Left colon (tissue), 2 donors: ENCODE measurements around the gene EEPD1. TPM values are rescaled to one million over a fixed set of nuclear protein-coding genes. Genes with fewer than 3 reads are reported as not detected.

Experiments
- ATAC-seq: fragments of 200-7000 bp; cut with Tn5 transposase; one replicate; pipeline ENCODE4 v1.9.1; 2020; ENCODE audit warnings: mild to moderate bottlenecking, moderate library complexity
- DNase-seq, 2 donors: peaks; one replicate each; pipeline ENCODE4 v3.0.0-alpha.2; 2020
- intact Hi-C, 2 donors: fragments of 100-400 bp; cut with DNase I in 1 of 2; cut with micrococcal nuclease in 1 of 2; formaldehyde crosslinking; loops; one replicate each; pipeline versions ENCODE4 v1.11.2 to v1.14.0; 2022; cut with DNase I, micrococcal nuclease
- total RNA-seq, 2 donors: library from RNA; stranded (reverse); fragmentation: NEBNext Ultra II Directional; extraction: Animal tissue kit (Norgen Biotek cat#: 25700); gene quantifications; one replicate each; pipeline ENCODE4 v1.2.1, GENCODE V29; 2021
- donor health status: DM: no; HTN: no; CAD: no.
- donor health status: DM: yes; HTN: yes; CAD: no.

The EEPD1 gene
- total RNA-seq, 2 donors from 2014 or later = 10.2 to 13.4 TPM

DNA sequence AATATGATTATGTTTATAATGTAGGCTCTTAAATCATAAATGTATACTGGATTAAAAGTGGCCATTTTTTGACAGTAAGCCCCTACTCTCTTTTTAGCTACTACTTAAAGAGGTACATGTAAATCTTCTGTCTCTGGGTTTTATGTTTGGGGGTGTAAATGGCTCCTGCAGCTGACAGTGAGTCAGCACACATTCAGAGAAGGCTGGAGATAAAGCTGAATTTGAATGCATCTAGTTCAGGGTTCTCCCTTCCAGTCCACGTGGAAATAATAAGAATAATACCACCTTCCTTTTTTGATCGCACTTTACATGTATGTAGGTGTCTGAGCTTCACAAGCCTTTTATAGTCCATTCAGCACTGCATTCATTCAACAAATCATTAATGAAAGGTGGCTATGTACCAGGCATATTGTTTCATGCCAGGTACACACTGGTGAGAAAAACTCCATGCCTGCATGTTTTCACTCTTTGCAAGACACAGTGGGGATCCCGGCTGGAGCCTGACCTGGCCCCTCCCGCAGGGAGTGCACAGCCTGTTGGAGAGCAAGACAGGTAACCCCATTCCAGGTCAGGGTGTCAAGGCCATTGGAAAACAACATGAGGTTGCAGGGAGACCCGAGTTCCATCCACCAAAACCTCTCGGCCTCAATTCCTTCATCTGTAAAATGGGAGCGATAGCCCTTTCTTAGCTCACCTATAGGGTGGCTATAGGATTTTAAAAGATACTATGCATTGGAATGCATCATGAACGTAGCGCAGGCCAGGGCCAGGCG, 129.1 kb downstream of the EEPD1 start:
- DNase-seq (no peak), ATAC-seq (no peak)
- intact Hi-C loops = no loop called here

DNA sequence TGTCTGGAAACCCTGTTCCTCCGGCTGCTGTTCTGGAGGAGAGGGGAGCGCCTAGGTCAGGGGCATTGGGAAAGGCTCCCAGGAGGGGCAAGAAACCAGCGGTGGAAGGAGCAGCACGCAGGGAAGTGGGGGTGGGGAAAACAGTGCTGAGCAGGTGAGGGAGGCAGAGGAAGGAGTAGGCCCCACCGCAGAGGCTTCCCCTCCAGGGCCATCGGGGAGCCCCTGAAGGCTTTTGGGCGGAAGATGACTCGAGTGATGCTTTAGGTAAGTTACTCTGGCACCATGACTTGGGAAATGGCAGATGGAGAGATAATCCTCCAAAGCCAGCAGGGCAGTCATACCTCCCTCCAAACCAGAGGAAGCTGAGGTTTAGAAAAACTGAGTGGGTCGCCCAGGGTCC, 130.1 kb downstream of the EEPD1 start:
- DNase-seq (no peak), ATAC-seq (no peak)
- intact Hi-C loops = no loop called here

DNA sequence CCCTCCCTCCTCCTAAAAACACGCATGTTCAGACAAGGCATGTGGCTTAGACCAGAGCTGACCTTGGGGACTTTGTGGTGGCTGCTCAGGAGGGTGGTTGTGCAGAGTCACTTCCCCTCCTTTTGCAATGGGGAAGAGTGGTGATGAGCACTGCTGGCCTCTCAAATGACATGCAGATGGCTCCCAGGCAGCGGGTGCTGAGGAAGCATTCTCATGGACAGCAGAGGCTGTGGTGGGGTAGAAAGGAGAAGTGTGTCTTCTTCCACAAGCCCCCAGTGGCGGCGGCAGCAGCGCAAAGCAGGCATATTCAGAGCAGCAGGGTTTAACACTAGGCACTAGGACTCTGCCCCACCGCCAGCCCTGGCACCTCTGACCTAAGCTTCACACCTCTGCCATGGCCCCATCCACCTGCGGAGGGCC, 130.7 kb downstream of the EEPD1 start:
- peak; percentile 49 to 66 for DNase-seq
- intact Hi-C loops = no loop called here
- ATAC-seq = no peak

DNA sequence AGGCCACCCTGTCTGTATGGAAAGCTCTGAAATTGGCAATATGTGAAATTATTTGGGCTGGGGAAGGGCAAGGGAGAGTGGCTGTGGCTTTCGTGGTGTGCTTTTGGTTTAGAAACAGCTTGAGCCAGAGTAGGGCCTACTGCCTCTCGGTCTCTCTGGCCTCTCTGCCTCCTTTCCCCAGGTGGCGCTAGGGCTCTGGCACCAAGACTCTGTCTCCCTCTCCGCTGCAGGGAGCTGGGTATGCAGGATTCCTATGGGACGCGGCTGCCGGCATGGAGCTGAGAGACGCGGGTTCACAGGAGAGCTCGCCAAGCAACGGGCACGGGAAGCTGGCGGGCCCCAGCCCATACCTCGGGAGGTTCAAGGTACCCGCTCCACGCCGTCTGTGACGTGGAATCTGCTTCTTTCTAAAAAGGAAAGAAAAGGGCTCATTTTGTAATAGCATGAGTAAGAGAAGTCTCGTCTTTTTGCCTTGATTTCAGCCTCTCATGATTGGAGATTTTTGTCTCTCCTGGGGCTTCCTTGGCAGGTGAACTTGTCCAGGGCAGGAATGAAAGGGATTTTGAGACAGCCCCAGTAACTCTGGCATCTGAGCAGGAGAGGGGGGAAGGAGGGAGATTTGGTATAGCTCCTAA, 131.5 kb downstream of the EEPD1 start:
- no peak for DNase-seq
- no peak for ATAC-seq
- intact Hi-C loops = no loop called here

DNA sequence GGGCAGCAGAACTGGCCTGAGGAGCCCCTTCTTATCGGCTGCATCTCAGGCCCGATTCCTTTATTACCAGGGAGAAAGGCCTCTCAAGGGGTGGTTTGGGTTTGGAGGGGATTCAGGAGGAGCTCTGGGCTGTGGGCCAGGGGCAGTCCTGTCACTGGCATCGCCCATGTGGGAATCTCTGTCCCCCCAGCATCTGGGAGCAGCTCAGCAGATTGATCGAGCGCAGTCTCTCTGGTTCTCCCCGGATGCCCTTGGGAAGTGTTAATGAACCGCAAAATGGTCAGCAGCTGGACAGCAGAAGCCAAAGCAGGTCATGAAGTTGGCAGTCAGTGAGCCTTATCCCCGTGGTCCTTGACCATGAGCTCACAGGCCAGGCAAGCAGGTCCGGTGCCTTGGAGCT, 132.2 kb downstream of the EEPD1 start:
- no peak for ATAC-seq
- intact Hi-C loops = no loop called here
- DNase-seq = no peak

DNA sequence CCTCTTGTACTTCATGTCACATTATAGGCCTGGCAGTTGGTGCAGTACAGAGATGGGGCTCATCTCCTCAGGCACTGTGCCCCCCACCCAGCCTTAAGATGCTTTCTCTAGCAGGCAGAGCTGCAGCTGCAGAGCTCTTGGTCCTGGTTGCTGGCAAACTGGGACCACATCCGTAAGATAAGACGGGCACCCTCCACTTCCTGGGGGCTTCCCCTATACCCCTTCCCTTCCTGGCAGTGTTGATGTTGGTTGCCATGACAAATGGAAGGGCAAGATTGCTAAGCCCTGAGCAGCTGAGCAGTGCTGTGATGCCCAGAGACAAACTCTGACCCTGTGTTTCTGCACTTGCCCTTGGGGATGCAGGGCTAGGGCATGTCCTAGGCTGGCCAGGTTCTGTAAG, 133.2 kb downstream of the EEPD1 start:
- intact Hi-C loops = no loop called here
- no peak for ATAC-seq
- no peak for DNase-seq

DNA sequence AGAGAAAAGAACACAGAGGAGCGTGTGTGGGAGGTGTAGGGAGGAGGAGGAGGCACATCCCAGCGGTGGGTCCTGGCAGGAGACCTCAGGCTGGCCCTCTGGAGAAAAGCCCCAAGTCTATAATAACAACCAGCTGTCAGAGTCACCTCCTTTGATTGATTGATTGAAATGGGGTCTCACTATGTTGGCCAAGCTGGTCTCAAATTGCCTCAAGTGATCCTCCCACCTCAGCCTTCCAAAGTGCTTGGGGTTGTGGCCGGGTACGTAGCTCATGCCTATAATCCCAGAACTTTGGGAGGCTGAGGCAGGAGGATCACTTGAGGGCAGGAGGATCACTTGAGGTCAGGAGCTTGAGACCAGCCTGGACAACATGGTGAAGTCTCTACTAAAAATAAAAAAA, 133.6 kb downstream of the EEPD1 start:
- intact Hi-C loops = no loop called here
- DNase-seq = no peak
- ATAC-seq = no peak

DNA sequence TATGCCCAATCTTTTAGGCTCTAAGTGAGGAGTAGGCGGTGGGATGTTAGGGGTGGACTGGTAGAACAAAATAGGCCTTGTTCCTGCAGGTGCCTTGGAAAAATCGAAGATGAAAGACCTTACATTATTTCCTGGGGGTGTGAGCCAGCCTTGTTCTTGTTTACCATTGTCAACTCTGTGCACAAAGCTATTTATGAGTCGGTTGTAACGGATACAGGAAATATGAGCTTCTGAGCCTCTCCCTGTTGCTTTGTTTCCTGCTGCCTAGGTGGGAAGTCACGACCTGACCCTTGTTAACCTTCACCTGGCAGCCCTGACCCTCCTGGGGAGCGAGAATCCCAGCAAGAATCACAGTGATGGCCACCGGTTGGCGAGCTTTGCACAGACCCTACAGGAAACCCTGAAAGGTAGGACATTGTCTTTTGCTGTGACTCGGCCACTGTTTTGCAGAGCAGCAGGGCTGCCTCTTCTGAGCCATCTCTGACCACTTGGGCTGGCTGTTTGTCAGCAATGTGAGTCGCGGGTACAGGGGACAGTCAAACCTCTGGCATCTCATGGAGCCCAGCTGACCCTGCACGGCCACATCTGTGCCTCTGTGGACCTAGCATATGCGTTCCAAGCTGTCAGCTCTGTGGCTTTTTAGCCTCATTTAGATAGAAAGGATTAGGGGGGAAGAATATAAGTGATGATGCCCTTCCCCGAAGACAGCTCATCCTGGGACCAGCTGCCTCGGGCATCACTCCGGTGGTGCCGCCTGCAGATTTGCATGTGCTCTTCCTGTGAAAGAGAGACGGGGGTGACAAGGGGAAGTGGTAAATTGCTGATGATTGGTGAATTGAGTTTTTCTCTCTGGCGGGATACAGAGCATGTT, 134.6 kb downstream of the EEPD1 start:
- DNase-seq = peak in 1 of 2 donors; percentile 43
- intact Hi-C loops = no loop called here
- peak; percentile 68 for ATAC-seq

DNA sequence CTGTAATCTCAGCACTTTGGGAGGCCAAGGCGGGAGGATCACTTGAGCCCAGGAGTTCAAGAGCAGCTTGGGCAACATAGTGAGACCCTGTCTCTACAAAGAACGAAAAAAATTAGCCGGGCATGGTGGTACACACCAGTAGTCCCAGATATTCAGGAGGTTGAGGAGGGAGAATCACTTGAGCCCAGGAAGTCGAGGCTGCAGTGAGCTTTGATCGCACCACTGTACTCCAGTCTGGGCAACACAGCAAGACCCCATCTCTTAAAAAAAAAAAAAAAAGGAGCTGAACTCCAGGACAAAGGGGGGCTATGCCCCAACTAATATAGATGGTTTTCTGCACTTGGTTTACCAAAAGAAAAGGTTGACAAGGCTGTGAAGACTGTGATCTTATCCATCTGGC, 135.4 kb downstream of the EEPD1 start:
- ATAC-seq (no peak), DNase-seq (no peak)
- intact Hi-C loops = no loop called here

DNA sequence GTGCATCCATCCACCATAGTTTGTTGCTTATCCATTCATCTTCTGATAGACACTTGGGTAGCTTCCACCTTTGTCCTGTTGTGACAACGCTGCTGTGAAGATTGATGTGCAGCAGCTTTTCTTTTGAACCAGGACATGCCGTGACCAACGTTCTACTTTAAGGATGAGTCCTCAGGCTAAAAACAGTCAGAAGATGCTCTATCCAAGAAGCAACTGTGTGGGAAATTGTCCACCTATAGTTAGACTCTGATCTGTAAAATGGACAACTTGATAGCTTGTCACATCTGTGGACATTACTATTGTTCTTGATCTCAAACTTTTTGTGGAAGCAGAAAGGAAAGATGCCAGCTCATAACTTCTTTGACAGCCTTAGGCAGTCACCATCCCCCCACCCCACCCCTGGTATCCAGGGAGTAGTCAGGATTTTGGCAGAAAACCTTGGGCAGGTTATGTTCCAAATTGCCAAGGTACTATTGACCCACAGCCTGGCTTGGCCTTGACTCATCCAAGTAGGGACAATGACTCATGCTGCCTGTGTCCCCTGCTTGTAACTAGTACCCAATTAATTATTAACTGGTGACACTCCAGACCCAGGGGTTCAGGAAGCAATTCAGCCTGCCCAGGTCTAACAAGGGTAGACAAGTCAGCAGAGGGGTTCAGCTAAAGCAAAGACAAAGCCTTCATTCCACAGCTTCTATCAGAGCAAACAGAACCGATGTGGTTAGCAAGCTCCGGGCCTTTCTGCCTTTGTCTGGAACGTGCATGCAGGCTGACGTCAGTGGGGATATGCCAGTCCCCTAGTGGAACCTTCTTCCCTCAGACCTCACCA, 137.0 kb downstream of the EEPD1 start:
- ATAC-seq = peak; percentile 42
- DNase-seq = peak in 1 of 2 donors; percentile 71
- intact Hi-C loops = loop anchor here (5.0 to 10.0 kb wide), 3 partner anchors 135 to 313 kb away; partner anchors contain the start of gene EEPD1 (in 1 of the 2)

DNA sequence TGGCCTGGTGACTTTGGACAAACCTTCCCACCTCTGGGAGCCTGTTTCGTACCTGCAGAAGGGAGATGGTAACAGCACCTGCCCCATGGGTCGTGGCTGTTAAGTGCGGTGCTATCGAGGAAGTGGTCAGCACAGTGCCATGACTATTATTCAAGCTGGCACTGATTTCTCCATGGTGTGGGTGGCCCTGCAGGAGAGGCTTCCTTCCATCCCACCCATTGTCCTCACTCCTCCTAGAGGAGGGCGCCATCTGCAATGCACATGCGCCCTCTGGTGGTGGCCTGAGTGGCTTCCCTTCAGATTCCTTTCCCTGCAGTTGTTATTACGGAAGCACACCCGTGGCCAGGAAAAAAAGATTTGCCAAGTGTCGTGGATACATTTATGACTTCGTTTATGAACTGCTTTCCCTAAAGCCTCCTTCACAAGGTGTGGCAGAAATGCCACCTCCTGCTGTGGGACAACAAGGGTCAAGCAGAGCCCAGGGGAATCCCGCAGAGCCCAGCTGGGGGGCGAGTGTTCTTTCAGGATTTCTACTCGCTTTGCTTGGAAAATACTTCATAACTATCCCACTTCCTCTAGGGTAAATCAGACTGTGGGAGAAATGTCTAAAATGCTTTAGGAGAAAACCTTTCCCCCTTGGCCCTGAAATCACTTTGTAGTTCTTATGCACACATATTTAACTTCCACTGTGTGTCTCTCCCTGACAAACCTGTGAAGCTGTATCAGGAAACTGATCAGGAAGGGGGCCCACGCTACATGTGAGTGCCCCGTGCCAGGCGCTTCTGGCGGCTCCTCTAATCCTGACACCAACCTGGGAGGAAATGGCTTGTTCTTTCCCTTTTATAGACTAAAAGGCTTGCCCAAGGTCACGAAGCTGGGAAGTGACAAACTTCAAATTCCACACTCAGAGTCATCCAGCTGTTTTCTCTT, 138.6 kb downstream of the EEPD1 start:
- DNase-seq (peak; percentile 80 to 93), ATAC-seq (peak; percentile 81)
- intact Hi-C loops = loop anchor here (5.0 to 10.0 kb wide), 3 partner anchors 137 to 314 kb away; partner anchors contain the start of gene EEPD1 (in 1 of the 2)

DNA sequence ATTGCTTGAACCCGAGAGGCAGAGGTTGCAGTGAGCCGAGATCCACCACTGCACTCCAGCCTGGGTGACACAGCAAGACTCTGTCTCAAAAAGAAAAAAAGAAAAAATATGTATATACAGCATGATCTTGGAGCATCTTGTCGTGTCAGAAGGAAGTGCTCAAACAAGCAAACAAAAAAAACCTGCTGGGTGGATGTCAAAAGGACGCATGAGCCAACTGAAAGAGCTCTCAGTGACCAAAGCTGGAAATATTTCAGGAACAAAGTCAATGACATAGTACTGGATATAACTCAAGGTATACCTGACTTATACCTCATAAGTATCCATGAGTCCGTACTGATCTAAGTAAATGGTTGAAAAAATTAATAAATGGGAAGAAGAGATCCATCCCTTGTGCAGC, 142.0 kb downstream of the EEPD1 start:
- ATAC-seq = no peak
- intact Hi-C loops = loop anchor here (10.0 kb wide), 2 partner anchors 140 to 310 kb away; partner anchors contain the start of gene EEPD1 (in 1 of the 2)

DNA sequence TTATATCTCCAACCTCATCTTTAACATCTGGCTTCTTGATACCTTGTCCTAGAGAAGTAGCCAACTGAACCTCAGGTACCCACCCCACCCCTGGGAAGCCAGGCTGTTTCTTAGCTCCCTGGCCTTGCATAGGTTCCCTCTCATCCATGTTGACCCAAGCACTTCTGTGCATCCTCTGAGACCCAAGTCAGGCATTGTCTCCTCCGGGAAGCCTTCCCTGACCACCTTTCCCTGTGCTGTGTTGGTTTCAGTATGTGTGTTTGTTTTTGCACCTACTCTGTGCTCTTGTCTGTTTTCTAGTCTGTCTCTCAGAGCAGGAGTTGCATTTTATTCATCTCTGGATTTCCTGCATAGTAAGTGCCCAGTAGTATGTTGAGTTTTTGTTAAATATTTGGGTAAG, 143.2 kb downstream of the EEPD1 start:
- ATAC-seq (no peak), DNase-seq (no peak)
- intact Hi-C loops = loop anchor here (10.0 kb wide), 2 partner anchors 141 to 311 kb away; partner anchors contain the start of gene EEPD1 (in 1 of the 2)

More for the DNA sequence above, 142.0 kb downstream of the EEPD1 start:
- no peak for DNase-seq

DNA sequence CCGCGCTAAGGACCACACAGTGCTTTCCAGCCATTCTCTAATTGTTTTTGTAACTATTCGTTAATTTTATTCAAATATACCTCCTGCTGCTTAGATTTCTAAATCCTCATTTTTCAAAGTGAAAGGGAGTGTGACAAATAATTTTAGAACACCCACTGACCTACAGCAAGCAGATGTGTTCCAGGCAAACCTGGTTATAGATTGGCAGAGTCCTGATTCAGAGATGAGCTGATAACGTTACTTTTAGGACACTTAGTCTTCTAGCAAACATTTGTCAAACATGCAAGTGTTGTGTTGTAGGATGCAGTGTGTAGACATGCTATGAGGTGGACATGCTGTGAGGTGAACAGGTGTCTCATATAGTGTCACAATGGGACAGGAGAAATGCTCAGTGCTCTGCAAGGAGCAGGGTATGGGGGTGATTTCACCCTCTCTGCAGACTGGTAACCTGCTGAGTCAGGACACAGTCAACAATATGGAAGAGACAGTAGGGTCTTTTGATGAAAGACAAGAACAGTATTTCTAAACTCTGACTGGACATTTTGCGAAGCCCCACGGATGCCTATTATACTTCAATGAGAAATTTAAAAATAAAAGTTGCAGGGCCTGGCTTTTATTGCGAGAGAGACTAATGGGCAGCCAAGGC, 144.4 kb downstream of the EEPD1 start:
- ATAC-seq = no peak
- DNase-seq = no peak
- intact Hi-C loops = loop anchor here (10.0 kb wide), 2 partner anchors 143 to 313 kb away; partner anchors contain the start of gene EEPD1 (in 1 of the 2)

DNA sequence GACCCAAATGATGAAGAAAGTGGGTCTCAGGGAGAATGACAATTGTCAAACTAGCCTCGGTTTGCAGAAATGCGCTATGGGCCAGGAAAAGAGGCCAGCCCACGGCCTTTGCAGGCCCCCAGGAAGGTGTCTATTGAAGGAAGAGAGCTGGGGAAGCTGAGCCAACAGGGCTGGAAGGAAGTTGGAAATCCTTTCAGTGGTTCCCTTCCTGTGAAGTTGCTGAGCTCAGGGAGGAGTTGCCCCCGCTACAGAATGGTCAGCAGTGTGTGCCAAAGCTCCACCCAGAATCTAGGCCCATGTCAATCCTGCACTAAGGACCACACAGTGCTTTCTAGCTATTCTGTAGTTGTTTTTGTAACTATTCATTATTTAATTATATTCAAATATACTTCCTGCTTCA, 145.1 kb downstream of the EEPD1 start:
- DNase-seq (no peak), ATAC-seq (no peak)
- intact Hi-C loops = loop anchor here (10.0 kb wide), 2 partner anchors 143 to 313 kb away; partner anchors contain the start of gene EEPD1 (in 1 of the 2)

DNA sequence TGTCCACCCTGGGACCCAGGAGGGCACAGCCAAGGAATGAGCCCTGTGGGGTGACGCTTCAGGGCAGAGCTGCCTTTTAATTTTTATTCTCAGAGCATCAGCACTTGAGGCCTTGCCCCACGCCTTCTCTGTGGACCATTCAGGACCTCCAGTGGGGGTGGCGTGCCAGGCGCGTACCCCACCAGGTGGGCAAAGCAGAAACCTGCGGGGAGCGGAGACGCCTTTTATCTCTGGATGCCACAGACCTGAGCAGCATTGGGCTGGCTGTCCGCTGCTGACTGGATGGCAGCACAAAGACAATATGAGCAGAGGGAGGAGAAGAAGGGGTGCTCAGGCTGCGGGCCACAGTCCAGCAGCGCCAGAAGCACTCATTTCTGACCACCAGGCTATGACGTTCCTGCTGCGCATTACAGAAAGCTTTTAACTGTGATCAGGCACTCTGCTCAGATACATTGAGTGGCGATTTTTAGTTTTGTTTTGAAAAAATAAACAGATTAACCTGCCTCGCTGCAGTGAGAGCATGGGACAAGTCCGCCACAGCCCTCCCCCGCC, 146.2 kb downstream of the EEPD1 start:
- intact Hi-C loops = loop anchor here (10.0 kb wide), 2 partner anchors 144 to 314 kb away; partner anchors contain the start of gene EEPD1 (in 1 of the 2)
- ATAC-seq (no peak), DNase-seq (no peak)
